Measurements from ENCODE around the gene ZBTB18.

The ZBTB18 gene

GRCh38 chr1:244077473-244078220 lies 26.6 kb downstream of the ZBTB18 start:
- TF ChIP-seq CTCF (conservative IDR thresholded peaks at IDR 0.05; ENCODE audit: low read depth, low read length): no peak
- no peak overlapping the region for H3K4me3 ChIP-seq (ENCODE audit: low read depth, low read length)
- no peak for DNase-seq (ENCODE audit: low read depth)

DNA sequence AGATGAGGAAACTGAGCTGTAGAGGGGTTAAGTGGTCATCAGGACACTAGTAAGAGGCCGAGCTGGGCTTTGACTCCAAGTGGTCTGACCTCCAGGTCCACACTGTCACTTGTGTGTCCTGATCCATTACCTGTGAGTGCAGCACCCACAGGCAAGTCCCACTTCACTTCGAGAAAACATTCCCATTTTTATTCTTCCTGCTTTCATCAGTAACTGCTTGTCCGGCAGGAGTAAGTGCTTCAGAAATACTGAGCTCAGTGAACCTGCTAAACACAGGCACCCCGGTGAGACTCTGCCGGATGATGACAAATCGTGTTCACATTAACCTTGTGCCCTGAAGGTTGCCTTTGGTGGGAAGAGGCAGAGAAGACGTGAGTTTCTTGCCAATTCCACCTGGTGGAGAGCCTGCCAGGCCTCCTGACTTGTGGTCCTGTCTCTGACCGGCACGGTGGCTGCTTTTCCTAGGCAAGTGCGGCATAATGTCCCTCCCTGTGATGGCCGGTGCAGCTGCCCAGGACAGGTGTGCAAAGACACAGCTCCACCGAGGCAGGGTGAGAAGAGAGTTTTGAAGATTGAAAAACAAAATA lies 29.4 kb downstream of the ZBTB18 start:
- DNase-seq (ENCODE audit: low read depth): peak; percentile 8
- H3K4me3 ChIP-seq (ENCODE audit: low read depth, low read length): no peak overlapping the region
- TF ChIP-seq CTCF (conservative IDR thresholded peaks at IDR 0.05; ENCODE audit: low read depth, low read length): no peak

- no peak for DNase-seq (ENCODE audit: low read depth)
- TF ChIP-seq CTCF (conservative IDR thresholded peaks at IDR 0.05; ENCODE audit: low read depth, low read length): no peak
- H3K4me3 ChIP-seq (ENCODE audit: low read depth, low read length): no peak overlapping the region
Observed at GRCh38 chr1:244082969-244083368, 31.9 kb downstream of the ZBTB18 start.

- DNase-seq (ENCODE audit: low read depth): no peak
- H3K4me3 ChIP-seq (ENCODE audit: low read depth, low read length): no peak overlapping the region
- TF ChIP-seq CTCF (conservative IDR thresholded peaks at IDR 0.05; ENCODE audit: low read depth, low read length): no peak
Observed at GRCh38 chr1:244083383-244083943, 32.4 kb downstream of the ZBTB18 start.

DNA sequence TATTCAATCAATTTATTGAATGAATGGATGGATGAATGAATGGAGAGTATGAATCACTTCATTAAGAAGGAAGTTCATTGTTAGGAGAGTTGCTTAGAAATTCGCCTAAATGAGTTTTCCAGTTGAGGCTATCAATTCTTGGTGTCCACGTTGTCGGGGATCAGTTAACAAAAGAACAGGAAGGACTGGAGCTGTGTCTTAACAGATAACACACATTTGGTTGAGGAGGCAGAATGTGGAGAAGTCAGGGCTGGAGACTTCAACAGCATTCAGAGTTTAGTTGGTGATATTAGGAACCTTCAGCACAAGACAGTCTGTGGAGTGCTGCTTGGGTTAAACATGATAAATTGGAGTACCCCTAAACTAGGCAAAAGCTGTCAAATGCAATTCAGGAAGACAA lies 33.7 kb downstream of the ZBTB18 start:
- TF ChIP-seq CTCF (conservative IDR thresholded peaks at IDR 0.05; ENCODE audit: low read depth, low read length): no peak
- DNase-seq (ENCODE audit: low read depth): no peak
- no peak overlapping the region for H3K4me3 ChIP-seq (ENCODE audit: low read depth, low read length)

DNA sequence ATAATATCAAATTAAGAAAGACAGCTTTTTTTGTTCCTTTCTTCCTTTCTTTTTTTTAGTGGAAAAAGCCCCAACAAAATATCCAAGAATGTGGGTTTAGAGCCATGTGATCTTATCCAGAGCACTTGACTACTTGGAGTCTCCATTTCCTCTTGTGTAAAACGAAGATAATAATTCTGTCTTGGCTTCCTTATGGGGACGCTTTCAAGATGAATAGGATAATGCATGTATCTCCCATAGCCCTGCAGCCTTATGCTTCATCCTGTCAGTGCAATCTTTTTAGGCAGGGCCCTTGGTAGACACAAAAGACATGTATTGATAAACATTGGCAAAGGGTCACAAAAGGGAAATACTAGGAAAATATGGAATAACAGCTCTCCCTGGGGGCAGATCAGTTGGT lies 34.8 kb downstream of the ZBTB18 start:
- TF ChIP-seq CTCF (conservative IDR thresholded peaks at IDR 0.05; ENCODE audit: low read depth, low read length): no peak
- H3K4me3 ChIP-seq (ENCODE audit: low read depth, low read length): no peak overlapping the region
- DNase-seq (ENCODE audit: low read depth): no peak

All from choroid plexus epithelial cell (primary cell).